Activated CD4-positive, CD25-positive, alpha-beta regulatory T cell treated with anti-CD3 and anti-CD28 coated beads, Interleukin-2, amount 50 U/mL, for 16 hours (primary cell): ENCODE results near the gene GPX3.

Experiments
- DNase-seq: peaks from one replicate; pipeline ENCODE4 v3.0.0-alpha.2; 2020; ENCODE audit warnings: low read depth, low spot score

GPX3 gene

GRCh38 chr5:151033217-151033934 is 13.0 kb downstream of the GPX3 start:
- DNase-seq = no peak

- no peak for DNase-seq
Measured at GRCh38 chr5:151034422-151035379, 14.3 kb downstream of the GPX3 start.

- no peak for DNase-seq
Measured at GRCh38 chr5:151036556-151036955, 16.2 kb downstream of the GPX3 start.

GRCh38 chr5:151037561-151038411 is 17.4 kb downstream of the GPX3 start:
- no peak for DNase-seq

GRCh38 chr5:151038412-151038745 is 18.0 kb downstream of the GPX3 start:
- no peak for DNase-seq

GRCh38 chr5:151038801-151039238 is 18.4 kb downstream of the GPX3 start:
- DNase-seq = no peak

GRCh38 chr5:151039665-151040064 is 19.3 kb downstream of the GPX3 start:
- DNase-seq = no peak

- DNase-seq = no peak
Measured at GRCh38 chr5:151040211-151040747, 19.9 kb downstream of the GPX3 start.

GRCh38 chr5:151041577-151042268 is 21.3 kb downstream of the GPX3 start:
- DNase-seq = no peak

- DNase-seq = no peak
Measured at GRCh38 chr5:151042453-151043093, 22.2 kb downstream of the GPX3 start.

- no peak for DNase-seq
Measured at GRCh38 chr5:151047814-151048425, 27.5 kb downstream of the GPX3 start.

- no peak for DNase-seq
Measured at GRCh38 chr5:151048526-151048925, 28.1 kb downstream of the GPX3 start.

- DNase-seq = peak; percentile 30
Measured at GRCh38 chr5:151051066-151051930, 30.9 kb downstream of the GPX3 start.

- DNase-seq = no peak
Measured at GRCh38 chr5:151051931-151052608, 31.7 kb downstream of the GPX3 start.

GRCh38 chr5:151052836-151053235 is 32.4 kb downstream of the GPX3 start:
- no peak for DNase-seq

GRCh38 chr5:151053796-151054462 is 33.5 kb downstream of the GPX3 start:
- no peak for DNase-seq

- DNase-seq = no peak
Measured at GRCh38 chr5:151054709-151055108, 34.3 kb downstream of the GPX3 start.

GRCh38 chr5:151055336-151055735 is 34.9 kb downstream of the GPX3 start:
- DNase-seq = no peak
